ENCODE data around the gene CPNE4. TPM values are rescaled to one million over a fixed set of nuclear protein-coding genes. Genes with fewer than 3 reads are reported as not detected.

Gene CPNE4
- total and polyA plus RNA-seq, 10 donors = 0.03 to 3.1 (median 0.91) TPM; not detected in 2

- H3K27me3 ChIP-seq (replicated peaks in 1 of 7) = peaks cover 0 to 13% (median 0%) of the 10 kb centered on the region in 7 donors
- TF ChIP-seq POLR2A (IDR thresholded peaks at IDR 0.05) = no peak
- TF ChIP-seq CTCF (IDR thresholded peaks at IDR 0.05 in 8 of 11, conservative IDR thresholded peaks at IDR 0.05 in 3 of 11) = no peak
- no peak for TF ChIP-seq POLR2AphosphoS5 (IDR thresholded peaks at IDR 0.05)
- no peaks in the 10 kb centered on the region for H3K36me3 ChIP-seq
- no peaks in the 10 kb centered on the region for H3K9me3 ChIP-seq
- H3K4me1 ChIP-seq = no peaks in the 10 kb centered on the region
- no peak for DNase-seq
- WGBS, 5 donors = 66 to 80% (median 74%) methylated on average over 3 of the region's 3 CpGs
- no peak overlapping the region for H3K27ac ChIP-seq
- intact Hi-C loops (cut with DNase I; ENCODE audit: low total_unique reads) = no loop called here
- H3K4me3 ChIP-seq = no peak overlapping the region
These were observed 346.4 kb downstream of the CPNE4 start for GRCh38 chr3:131688370-131688769.

- no peaks in the 10 kb centered on the region for H3K27me3 ChIP-seq (replicated peaks in 1 of 7)
- no peak for DNase-seq
- WGBS, 5 donors = 67 to 83% (median 69%) methylated on average over 4 of the region's 4 CpGs
- H3K4me1 ChIP-seq = no peaks in the 10 kb centered on the region
- intact Hi-C loops (cut with DNase I; ENCODE audit: low total_unique reads) = no loop called here
- no peaks in the 10 kb centered on the region for H3K36me3 ChIP-seq
- no peaks in the 10 kb centered on the region for H3K9me3 ChIP-seq
- no peak overlapping the region for H3K27ac ChIP-seq
- TF ChIP-seq POLR2A (IDR thresholded peaks at IDR 0.05) (no peak), CTCF (IDR thresholded peaks at IDR 0.05 in 8 of 11, conservative IDR thresholded peaks at IDR 0.05 in 3 of 11) (no peak), POLR2AphosphoS5 (IDR thresholded peaks at IDR 0.05) (no peak)
- H3K4me3 ChIP-seq = no peak overlapping the region
These were observed 365.2 kb downstream of the CPNE4 start for GRCh38 chr3:131669600-131669999.

GRCh38 chr3:131658771-131659170 is 376.0 kb downstream of the CPNE4 start:
- Histone ChIP-seq H3K4me3 (no peak overlapping the region), H3K36me3 (no peaks in the 10 kb centered on the region), H3K27me3 (replicated peaks in 1 of 7) (no peaks in the 10 kb centered on the region), H3K27ac (no peak overlapping the region), H3K9me3 (peaks cover 0 to 16% (median 4%) of the 10 kb centered on the region in 8 donors), H3K4me1 (no peaks in the 10 kb centered on the region)
- intact Hi-C loops (cut with DNase I; ENCODE audit: low total_unique reads) = no loop called here
- 37 to 97% (median 88%) methylated on average over 1 of the region's 1 CpG for WGBS, 5 donors
- DNase-seq = no peak
- no peak for TF ChIP-seq POLR2A (IDR thresholded peaks at IDR 0.05)
- TF ChIP-seq CTCF (IDR thresholded peaks at IDR 0.05 in 8 of 11, conservative IDR thresholded peaks at IDR 0.05 in 3 of 11) = no peak
- TF ChIP-seq POLR2AphosphoS5 (IDR thresholded peaks at IDR 0.05) = no peak

- WGBS, 5 donors = 75 to 82% (median 81%) methylated on average over 3 of the region's 3 CpGs
- intact Hi-C loops (cut with DNase I; ENCODE audit: low total_unique reads) = no loop called here
- peaks cover 0 to 12% (median 4%) of the 10 kb centered on the region in 8 donors for H3K9me3 ChIP-seq
- no peaks in the 10 kb centered on the region for H3K36me3 ChIP-seq
- H3K27ac ChIP-seq = no peak overlapping the region
- no peaks in the 10 kb centered on the region for H3K27me3 ChIP-seq (replicated peaks in 1 of 7)
- H3K4me1 ChIP-seq = no peaks in the 10 kb centered on the region
- TF ChIP-seq POLR2AphosphoS5 (IDR thresholded peaks at IDR 0.05) = no peak
- no peak for TF ChIP-seq CTCF (IDR thresholded peaks at IDR 0.05 in 8 of 11, conservative IDR thresholded peaks at IDR 0.05 in 3 of 11)
- no peak for TF ChIP-seq POLR2A (IDR thresholded peaks at IDR 0.05)
- no peak overlapping the region for H3K4me3 ChIP-seq
- no peak for DNase-seq
These were observed 376.7 kb downstream of the CPNE4 start for GRCh38 chr3:131658115-131658514.
